ENCODE results near the gene GPR37.

GPR37 gene

GRCh38 chr7:124713086-124713485 lies 52.5 kb downstream of the GPR37 start:
- Histone ChIP-seq H3K36me3 (ENCODE audit: control insufficient read depth, insufficient read depth, low read length) (no peaks in the 10 kb centered on the region), H3K4me3 (ENCODE audit: low read length) (no peak overlapping the region), H3K4me1 (ENCODE audit: control insufficient read depth, insufficient read depth, low read length) (no peaks in the 10 kb centered on the region), H3K27me3 (ENCODE audit: control insufficient read depth, insufficient read depth, low read length) (no peaks in the 10 kb centered on the region), H3K27ac (ENCODE audit: low read depth, low read length) (no peak overlapping the region), H3K9ac (ENCODE audit: low read length) (no peak overlapping the region)

GRCh38 chr7:124712017-124712416 lies 53.6 kb downstream of the GPR37 start:
- Histone ChIP-seq H3K36me3 (ENCODE audit: control insufficient read depth, insufficient read depth, low read length) (no peaks in the 10 kb centered on the region), H3K4me1 (ENCODE audit: control insufficient read depth, insufficient read depth, low read length) (no peaks in the 10 kb centered on the region)

GRCh38 chr7:124702385-124702784 lies 63.2 kb downstream of the GPR37 start:
- Histone ChIP-seq H3K4me1 (ENCODE audit: control insufficient read depth, insufficient read depth, low read length) (no peaks in the 10 kb centered on the region), H3K27ac (ENCODE audit: low read depth, low read length) (no peak overlapping the region)

More at GRCh38 chr7:124712017-124712416, 53.6 kb downstream of the GPR37 start:
- Histone ChIP-seq H3K27me3 (ENCODE audit: control insufficient read depth, insufficient read depth, low read length) (no peaks in the 10 kb centered on the region), H3K4me3 (ENCODE audit: low read length) (no peak overlapping the region), H3K27ac (ENCODE audit: low read depth, low read length) (no peak overlapping the region), H3K9ac (ENCODE audit: low read length) (no peak overlapping the region)

GRCh38 chr7:124701955-124702354 lies 63.6 kb downstream of the GPR37 start:
- no peaks in the 10 kb centered on the region for H3K4me1 ChIP-seq (ENCODE audit: control insufficient read depth, insufficient read depth, low read length)
- no peak overlapping the region for H3K27ac ChIP-seq (ENCODE audit: low read depth, low read length)
- no peaks in the 10 kb centered on the region for H3K36me3 ChIP-seq (ENCODE audit: control insufficient read depth, insufficient read depth, low read length)
- H3K4me3 ChIP-seq (ENCODE audit: low read length) = no peak overlapping the region
- H3K27me3 ChIP-seq (ENCODE audit: control insufficient read depth, insufficient read depth, low read length) = no peaks in the 10 kb centered on the region
- H3K9ac ChIP-seq (ENCODE audit: low read length) = no peak overlapping the region

More at GRCh38 chr7:124702385-124702784, 63.2 kb downstream of the GPR37 start:
- H3K36me3 ChIP-seq (ENCODE audit: control insufficient read depth, insufficient read depth, low read length) = no peaks in the 10 kb centered on the region
- H3K27me3 ChIP-seq (ENCODE audit: control insufficient read depth, insufficient read depth, low read length) = no peaks in the 10 kb centered on the region
- no peak overlapping the region for H3K4me3 ChIP-seq (ENCODE audit: low read length)
- no peak overlapping the region for H3K9ac ChIP-seq (ENCODE audit: low read length)

GRCh38 chr7:124700655-124701054 lies 64.9 kb downstream of the GPR37 start:
- Histone ChIP-seq H3K27ac (ENCODE audit: low read depth, low read length) (no peak overlapping the region), H3K36me3 (ENCODE audit: control insufficient read depth, insufficient read depth, low read length) (no peaks in the 10 kb centered on the region), H3K4me3 (ENCODE audit: low read length) (no peak overlapping the region), H3K27me3 (ENCODE audit: control insufficient read depth, insufficient read depth, low read length) (no peaks in the 10 kb centered on the region), H3K4me1 (ENCODE audit: control insufficient read depth, insufficient read depth, low read length) (no peaks in the 10 kb centered on the region), H3K9ac (ENCODE audit: low read length) (no peak overlapping the region)

- Histone ChIP-seq H3K27me3 (ENCODE audit: control insufficient read depth, insufficient read depth, low read length) (no peaks in the 10 kb centered on the region), H3K36me3 (ENCODE audit: control insufficient read depth, insufficient read depth, low read length) (no peaks in the 10 kb centered on the region), H3K4me3 (ENCODE audit: low read length) (no peak overlapping the region), H3K4me1 (ENCODE audit: control insufficient read depth, insufficient read depth, low read length) (no peaks in the 10 kb centered on the region), H3K27ac (ENCODE audit: low read depth, low read length) (no peak overlapping the region), H3K9ac (ENCODE audit: low read length) (no peak overlapping the region)
These were observed 66.6 kb downstream of the GPR37 start for GRCh38 chr7:124698964-124699363.

- Histone ChIP-seq H3K36me3 (ENCODE audit: control insufficient read depth, insufficient read depth, low read length) (no peaks in the 10 kb centered on the region), H3K27ac (ENCODE audit: low read depth, low read length) (no peak overlapping the region), H3K9ac (ENCODE audit: low read length) (no peak overlapping the region), H3K4me3 (ENCODE audit: low read length) (no peak overlapping the region), H3K27me3 (ENCODE audit: control insufficient read depth, insufficient read depth, low read length) (no peaks in the 10 kb centered on the region), H3K4me1 (ENCODE audit: control insufficient read depth, insufficient read depth, low read length) (no peaks in the 10 kb centered on the region)
These were observed 67.8 kb downstream of the GPR37 start for GRCh38 chr7:124697746-124698145.

Data from rectal smooth muscle tissue (tissue), 1 donor.